ENCODE data around the gene SYT7.

Gene SYT7

DNA sequence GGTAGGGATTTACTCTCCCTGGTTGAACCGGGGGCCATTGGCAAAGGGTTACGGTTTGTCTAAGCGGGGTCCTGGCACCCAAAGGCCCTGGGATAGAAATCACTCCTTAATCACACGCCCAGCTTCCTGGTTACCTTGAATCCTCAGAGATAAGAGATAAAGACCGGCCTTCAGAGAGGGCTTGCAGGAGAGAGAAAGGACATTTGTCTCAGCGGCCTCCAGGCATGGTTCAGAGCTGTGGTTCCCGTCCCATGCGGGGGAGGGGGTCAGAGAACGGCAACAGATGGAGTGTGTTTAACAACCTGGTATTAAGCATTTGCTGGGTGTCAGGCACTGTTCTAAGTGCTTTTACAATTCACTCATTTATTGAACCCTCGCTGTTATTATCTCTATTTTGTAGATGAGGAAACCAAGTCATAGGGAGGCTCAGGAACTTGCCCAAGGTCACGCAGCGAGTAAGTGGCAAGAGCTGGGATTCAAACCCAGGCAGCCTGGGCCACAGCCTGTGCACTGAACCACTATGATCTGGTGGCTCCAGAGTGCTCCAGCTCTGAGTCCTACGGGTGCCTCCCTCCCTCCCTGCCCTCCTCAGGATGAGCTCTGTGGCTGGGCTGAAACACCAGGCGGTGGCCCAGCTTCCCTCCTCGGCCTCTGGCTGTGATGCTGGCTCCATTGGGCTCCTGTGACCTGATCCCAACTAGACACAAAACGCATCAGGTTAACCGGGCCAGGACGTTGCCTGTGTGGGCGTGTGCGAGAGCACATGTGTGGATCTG, 53.7 kb downstream of the SYT7 start:
- POLR2A ChIA-PET = no interaction called here
- no peak overlapping the region for H3K27ac ChIP-seq (ENCODE audit: extremely low read depth, low read depth, low read length)
- no peaks in the 10 kb centered on the region for H3K4me1 ChIP-seq (ENCODE audit: control insufficient read depth, insufficient read depth, low read length)
- CTCF ChIA-PET = interaction anchor here (1.0 to 3.1 kb wide), 6 partner anchors 9 to 111 kb away, joined by 4 to 27 read pairs (median 6); partner anchors contain the start of gene LRRC10B
- no peaks in the 10 kb centered on the region for H3K36me3 ChIP-seq (ENCODE audit: control insufficient read depth in 2 of 2, insufficient read depth in 1 of 2, low read length in 2 of 2)
- no peaks in the 10 kb centered on the region for H3K9me3 ChIP-seq (ENCODE audit: control insufficient read depth, insufficient read depth, low read depth, low read length)
- no peak overlapping the region for H3K4me3 ChIP-seq (ENCODE audit: low read depth, low read length)
- TF ChIP-seq, protein P1, sequence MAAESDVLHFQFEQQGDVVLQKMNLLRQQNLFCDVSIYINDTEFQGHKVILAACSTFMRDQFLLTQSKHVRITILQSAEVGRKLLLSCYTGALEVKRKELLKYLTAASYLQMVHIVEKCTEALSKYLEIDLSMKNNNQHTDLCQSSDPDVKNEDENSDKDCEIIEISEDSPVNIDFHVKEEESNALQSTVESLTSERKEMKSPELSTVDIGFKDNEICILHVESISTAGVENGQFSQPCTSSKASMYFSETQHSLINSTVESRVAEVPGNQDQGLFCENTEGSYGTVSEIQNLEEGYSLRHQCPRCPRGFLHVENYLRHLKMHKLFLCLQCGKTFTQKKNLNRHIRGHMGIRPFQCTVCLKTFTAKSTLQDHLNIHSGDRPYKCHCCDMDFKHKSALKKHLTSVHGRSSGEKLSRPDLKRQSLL (tag by site-specific recombination; IDR thresholded peaks at IDR 0.05) = no peak
- TF ChIP-seq ZNF2 (tag by site-specific recombination; IDR thresholded peaks at IDR 0.05) (no peak), ZNF792 (tag by site-specific recombination; IDR thresholded peaks at IDR 0.05) (no peak), ZNF366 (tag by site-specific recombination; conservative IDR thresholded peaks at IDR 0.05) (no peak), ZNF571 (tag by site-specific recombination; IDR thresholded peaks at IDR 0.05) (no peak), KLF8 (tag by site-specific recombination; IDR thresholded peaks at IDR 0.05) (no peak), YY2 (tag by site-specific recombination; IDR thresholded peaks at IDR 0.05) (no peak), ZNF501 (tag by site-specific recombination; IDR thresholded peaks at IDR 0.05) (no peak), ZNF560 (tag by site-specific recombination; IDR thresholded peaks at IDR 0.05; ENCODE audit: borderline replicate concordance) (no peak), ZNF843 (tag by site-specific recombination; IDR thresholded peaks at IDR 0.05) (no peak), ZBTB17 (tag by site-specific recombination; IDR thresholded peaks at IDR 0.05) (no peak), WT1 (tag by site-specific recombination; IDR thresholded peaks at IDR 0.05) (no peak)
- TF ChIP-seq, protein P2, sequence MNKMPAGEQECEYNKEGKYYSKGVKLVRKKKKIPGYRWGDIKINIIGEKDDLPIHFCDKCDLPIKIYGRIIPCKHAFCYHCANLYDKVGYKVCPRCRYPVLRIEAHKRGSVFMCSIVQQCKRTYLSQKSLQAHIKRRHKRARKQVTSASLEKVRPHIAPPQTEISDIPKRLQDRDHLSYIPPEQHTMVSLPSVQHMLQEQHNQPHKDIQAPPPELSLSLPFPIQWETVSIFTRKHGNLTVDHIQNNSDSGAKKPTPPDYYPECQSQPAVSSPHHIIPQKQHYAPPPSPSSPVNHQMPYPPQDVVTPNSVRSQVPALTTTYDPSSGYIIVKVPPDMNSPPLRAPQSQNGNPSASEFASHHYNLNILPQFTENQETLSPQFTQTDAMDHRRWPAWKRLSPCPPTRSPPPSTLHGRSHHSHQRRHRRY (tag by site-specific recombination; IDR thresholded peaks at IDR 0.05) = no peak
- TF ChIP-seq, protein P3, sequence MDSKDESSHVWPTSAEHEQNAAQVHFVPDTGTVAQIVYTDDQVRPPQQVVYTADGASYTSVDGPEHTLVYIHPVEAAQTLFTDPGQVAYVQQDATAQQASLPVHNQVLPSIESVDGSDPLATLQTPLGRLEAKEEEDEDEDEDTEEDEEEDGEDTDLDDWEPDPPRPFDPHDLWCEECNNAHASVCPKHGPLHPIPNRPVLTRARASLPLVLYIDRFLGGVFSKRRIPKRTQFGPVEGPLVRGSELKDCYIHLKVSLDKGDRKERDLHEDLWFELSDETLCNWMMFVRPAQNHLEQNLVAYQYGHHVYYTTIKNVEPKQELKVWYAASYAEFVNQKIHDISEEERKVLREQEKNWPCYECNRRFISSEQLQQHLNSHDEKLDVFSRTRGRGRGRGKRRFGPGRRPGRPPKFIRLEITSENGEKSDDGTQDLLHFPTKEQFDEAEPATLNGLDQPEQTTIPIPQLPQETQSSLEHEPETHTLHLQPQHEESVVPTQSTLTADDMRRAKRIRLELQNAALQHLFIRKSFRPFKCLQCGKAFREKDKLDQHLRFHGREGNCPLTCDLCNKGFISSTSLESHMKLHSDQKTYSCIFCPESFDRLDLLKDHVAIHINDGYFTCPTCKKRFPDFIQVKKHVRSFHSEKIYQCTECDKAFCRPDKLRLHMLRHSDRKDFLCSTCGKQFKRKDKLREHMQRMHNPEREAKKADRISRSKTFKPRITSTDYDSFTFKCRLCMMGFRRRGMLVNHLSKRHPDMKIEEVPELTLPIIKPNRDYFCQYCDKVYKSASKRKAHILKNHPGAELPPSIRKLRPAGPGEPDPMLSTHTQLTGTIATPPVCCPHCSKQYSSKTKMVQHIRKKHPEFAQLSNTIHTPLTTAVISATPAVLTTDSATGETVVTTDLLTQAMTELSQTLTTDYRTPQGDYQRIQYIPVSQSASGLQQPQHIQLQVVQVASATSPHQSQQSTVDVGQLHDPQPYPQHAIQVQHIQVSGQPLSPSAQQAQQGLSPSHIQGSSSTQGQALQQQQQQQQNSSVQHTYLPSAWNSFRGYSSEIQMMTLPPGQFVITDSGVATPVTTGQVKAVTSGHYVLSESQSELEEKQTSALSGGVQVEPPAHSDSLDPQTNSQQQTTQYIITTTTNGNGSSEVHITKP (tag by site-specific recombination; IDR thresholded peaks at IDR 0.05) = no peak
- TF ChIP-seq, protein P4, sequence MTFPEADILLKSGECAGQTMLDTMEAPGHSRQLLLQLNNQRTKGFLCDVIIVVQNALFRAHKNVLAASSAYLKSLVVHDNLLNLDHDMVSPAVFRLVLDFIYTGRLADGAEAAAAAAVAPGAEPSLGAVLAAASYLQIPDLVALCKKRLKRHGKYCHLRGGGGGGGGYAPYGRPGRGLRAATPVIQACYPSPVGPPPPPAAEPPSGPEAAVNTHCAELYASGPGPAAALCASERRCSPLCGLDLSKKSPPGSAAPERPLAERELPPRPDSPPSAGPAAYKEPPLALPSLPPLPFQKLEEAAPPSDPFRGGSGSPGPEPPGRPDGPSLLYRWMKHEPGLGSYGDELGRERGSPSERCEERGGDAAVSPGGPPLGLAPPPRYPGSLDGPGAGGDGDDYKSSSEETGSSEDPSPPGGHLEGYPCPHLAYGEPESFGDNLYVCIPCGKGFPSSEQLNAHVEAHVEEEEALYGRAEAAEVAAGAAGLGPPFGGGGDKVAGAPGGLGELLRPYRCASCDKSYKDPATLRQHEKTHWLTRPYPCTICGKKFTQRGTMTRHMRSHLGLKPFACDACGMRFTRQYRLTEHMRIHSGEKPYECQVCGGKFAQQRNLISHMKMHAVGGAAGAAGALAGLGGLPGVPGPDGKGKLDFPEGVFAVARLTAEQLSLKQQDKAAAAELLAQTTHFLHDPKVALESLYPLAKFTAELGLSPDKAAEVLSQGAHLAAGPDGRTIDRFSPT (tag by site-specific recombination; IDR thresholded peaks at IDR 0.05) = no peak
- TF ChIP-seq, protein P5, sequence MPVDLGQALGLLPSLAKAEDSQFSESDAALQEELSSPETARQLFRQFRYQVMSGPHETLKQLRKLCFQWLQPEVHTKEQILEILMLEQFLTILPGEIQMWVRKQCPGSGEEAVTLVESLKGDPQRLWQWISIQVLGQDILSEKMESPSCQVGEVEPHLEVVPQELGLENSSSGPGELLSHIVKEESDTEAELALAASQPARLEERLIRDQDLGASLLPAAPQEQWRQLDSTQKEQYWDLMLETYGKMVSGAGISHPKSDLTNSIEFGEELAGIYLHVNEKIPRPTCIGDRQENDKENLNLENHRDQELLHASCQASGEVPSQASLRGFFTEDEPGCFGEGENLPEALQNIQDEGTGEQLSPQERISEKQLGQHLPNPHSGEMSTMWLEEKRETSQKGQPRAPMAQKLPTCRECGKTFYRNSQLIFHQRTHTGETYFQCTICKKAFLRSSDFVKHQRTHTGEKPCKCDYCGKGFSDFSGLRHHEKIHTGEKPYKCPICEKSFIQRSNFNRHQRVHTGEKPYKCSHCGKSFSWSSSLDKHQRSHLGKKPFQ (tag by site-specific recombination; IDR thresholded peaks at IDR 0.05) = no peak
- TF ChIP-seq, protein P6, sequence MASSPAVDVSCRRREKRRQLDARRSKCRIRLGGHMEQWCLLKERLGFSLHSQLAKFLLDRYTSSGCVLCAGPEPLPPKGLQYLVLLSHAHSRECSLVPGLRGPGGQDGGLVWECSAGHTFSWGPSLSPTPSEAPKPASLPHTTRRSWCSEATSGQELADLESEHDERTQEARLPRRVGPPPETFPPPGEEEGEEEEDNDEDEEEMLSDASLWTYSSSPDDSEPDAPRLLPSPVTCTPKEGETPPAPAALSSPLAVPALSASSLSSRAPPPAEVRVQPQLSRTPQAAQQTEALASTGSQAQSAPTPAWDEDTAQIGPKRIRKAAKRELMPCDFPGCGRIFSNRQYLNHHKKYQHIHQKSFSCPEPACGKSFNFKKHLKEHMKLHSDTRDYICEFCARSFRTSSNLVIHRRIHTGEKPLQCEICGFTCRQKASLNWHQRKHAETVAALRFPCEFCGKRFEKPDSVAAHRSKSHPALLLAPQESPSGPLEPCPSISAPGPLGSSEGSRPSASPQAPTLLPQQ (tag by site-specific recombination; IDR thresholded peaks at IDR 0.05) = no peak
